Activated naive CD4-positive, alpha-beta T cell treated with anti-CD3 and anti-CD28 coated beads, Interleukin-2, amount 10 ng/mL, durations not matched to agents 7 days and 5 days (primary cell): ENCODE results near the gene TTC23.

Experiments used
- CTCF ChIA-PET: fragments of 350-600 bp; sonication (Branson Sonifier 250); formaldehyde crosslinking; loops from one replicate; lab custom pipeline; 2021; ENCODE audit warnings: antibody characterized with exemption; lab: Charles Lee
- DNase-seq: peaks from one replicate; pipeline ENCODE4 v3.0.0-alpha.2; 2020
- H3K27ac Mint-ChIP-seq: one replicate; pipeline ENCODE4 v1.8.0; 2021; ENCODE audit warnings: mild to moderate bottlenecking, moderate library complexity, mixed read lengths
- H3K27me3 Mint-ChIP-seq: one replicate; pipeline ENCODE4 v1.8.0; 2021; ENCODE audit warnings: mild to moderate bottlenecking, mixed read lengths
- H3K36me3 Mint-ChIP-seq: one replicate; pipeline ENCODE4 v1.8.0; 2021; ENCODE audit warnings: mixed read lengths
- H3K4me1 Mint-ChIP-seq: one replicate; pipeline ENCODE4 v1.8.0; 2021; ENCODE audit warnings: mixed read lengths
- H3K4me3 Mint-ChIP-seq: one replicate; pipeline ENCODE4 v1.8.0; 2021; ENCODE audit warnings: mild to moderate bottlenecking, moderate library complexity, mixed read lengths
- H3K9me3 Mint-ChIP-seq: one replicate; pipeline ENCODE4 v1.8.0; 2021; ENCODE audit warnings: mixed read lengths

The TTC23 gene

GRCh38 chr15:99126131-99126588, 123.2 kb downstream of the TTC23 start:
- Mint-ChIP-seq H3K27ac (no peak overlapping the region), H3K4me3 (no peak overlapping the region), H3K27me3 (peaks cover 9% of the 10 kb centered on the region), H3K9me3 (no peaks in the 10 kb centered on the region), H3K4me1 (no peaks in the 10 kb centered on the region), H3K36me3 (no peaks in the 10 kb centered on the region)
- CTCF ChIA-PET, result no interaction called here
- no peak for DNase-seq

- DNase-seq, result no peak
- Mint-ChIP-seq H3K27ac (no peak overlapping the region), H3K9me3 (no peaks in the 10 kb centered on the region), H3K4me1 (no peaks in the 10 kb centered on the region), H3K4me3 (no peak overlapping the region), H3K36me3 (no peaks in the 10 kb centered on the region), H3K27me3 (peaks cover 13% of the 10 kb centered on the region)
- CTCF ChIA-PET, result interaction anchor here (1.4 kb wide), 1 partner anchor 8 kb away, joined by 3 read pairs; no protein-coding TSS in a partner anchor
Observed at GRCh38 chr15:99125061-99125891, 124.1 kb downstream of the TTC23 start.

- CTCF ChIA-PET, result interaction anchor here (1.4 kb wide), 1 partner anchor 9 kb away, joined by 3 read pairs; no protein-coding TSS in a partner anchor
- H3K4me1 Mint-ChIP-seq, result no peaks in the 10 kb centered on the region
- H3K27me3 Mint-ChIP-seq, result peaks cover 13% of the 10 kb centered on the region
- no peak overlapping the region for H3K27ac Mint-ChIP-seq
- H3K9me3 Mint-ChIP-seq, result no peaks in the 10 kb centered on the region
- no peak for DNase-seq
- H3K4me3 Mint-ChIP-seq, result no peak overlapping the region
- no peaks in the 10 kb centered on the region for H3K36me3 Mint-ChIP-seq
Observed at GRCh38 chr15:99124641-99125040, 124.7 kb downstream of the TTC23 start.

GRCh38 chr15:99123713-99124451, 125.5 kb downstream of the TTC23 start:
- Mint-ChIP-seq H3K4me1 (no peaks in the 10 kb centered on the region), H3K4me3 (no peak overlapping the region), H3K27ac (no peak overlapping the region), H3K36me3 (no peaks in the 10 kb centered on the region), H3K27me3 (peaks cover 13% of the 10 kb centered on the region), H3K9me3 (no peaks in the 10 kb centered on the region)
- CTCF ChIA-PET, result interaction anchor here (1.4 kb wide), 1 partner anchor 10 kb away, joined by 3 read pairs; no protein-coding TSS in a partner anchor
- DNase-seq, result no peak

- H3K9me3 Mint-ChIP-seq, result no peaks in the 10 kb centered on the region
- H3K4me3 Mint-ChIP-seq, result no peak overlapping the region
- no peak for DNase-seq
- no peaks in the 10 kb centered on the region for H3K36me3 Mint-ChIP-seq
- CTCF ChIA-PET, result no interaction called here
- H3K27ac Mint-ChIP-seq, result no peak overlapping the region
- no peaks in the 10 kb centered on the region for H3K4me1 Mint-ChIP-seq
- peaks cover 13% of the 10 kb centered on the region for H3K27me3 Mint-ChIP-seq
Observed at GRCh38 chr15:99122831-99123712, 126.3 kb downstream of the TTC23 start.

GRCh38 chr15:99121691-99122410, 127.5 kb downstream of the TTC23 start:
- DNase-seq, result no peak
- Mint-ChIP-seq H3K4me1 (no peaks in the 10 kb centered on the region), H3K9me3 (no peaks in the 10 kb centered on the region), H3K4me3 (no peak overlapping the region), H3K27me3 (peaks cover 13% of the 10 kb centered on the region), H3K36me3 (no peaks in the 10 kb centered on the region), H3K27ac (no peak overlapping the region)
- CTCF ChIA-PET, result no interaction called here

- Mint-ChIP-seq H3K4me3 (no peak overlapping the region), H3K27ac (no peak overlapping the region), H3K27me3 (peaks cover 13% of the 10 kb centered on the region), H3K9me3 (no peaks in the 10 kb centered on the region), H3K36me3 (no peaks in the 10 kb centered on the region), H3K4me1 (no peaks in the 10 kb centered on the region)
- no peak for DNase-seq
- CTCF ChIA-PET, result no interaction called here
Observed at GRCh38 chr15:99121207-99121606, 128.2 kb downstream of the TTC23 start.

GRCh38 chr15:99120050-99120777, 129.2 kb downstream of the TTC23 start:
- no peak overlapping the region for H3K4me3 Mint-ChIP-seq
- CTCF ChIA-PET, result no interaction called here
- no peak overlapping the region for H3K27ac Mint-ChIP-seq
- no peak for DNase-seq
- no peaks in the 10 kb centered on the region for H3K9me3 Mint-ChIP-seq
- H3K4me1 Mint-ChIP-seq, result no peaks in the 10 kb centered on the region
- no peaks in the 10 kb centered on the region for H3K36me3 Mint-ChIP-seq
- H3K27me3 Mint-ChIP-seq, result peaks cover 13% of the 10 kb centered on the region

- no peaks in the 10 kb centered on the region for H3K36me3 Mint-ChIP-seq
- peaks cover 7% of the 10 kb centered on the region for H3K27me3 Mint-ChIP-seq
- H3K4me1 Mint-ChIP-seq, result no peaks in the 10 kb centered on the region
- no peak overlapping the region for H3K27ac Mint-ChIP-seq
- CTCF ChIA-PET, result interaction anchor here (0.7 to 1.4 kb wide), 2 partner anchors 14 to 20 kb away, joined by 3 read pairs; partner anchors contain the start of gene SYNM
- H3K9me3 Mint-ChIP-seq, result no peaks in the 10 kb centered on the region
- no peak for DNase-seq
- H3K4me3 Mint-ChIP-seq, result no peak overlapping the region
Observed at GRCh38 chr15:99118801-99119546, 130.4 kb downstream of the TTC23 start.

- DNase-seq, result no peak
- Mint-ChIP-seq H3K4me3 (no peak overlapping the region), H3K36me3 (no peaks in the 10 kb centered on the region), H3K27ac (no peak overlapping the region), H3K9me3 (no peaks in the 10 kb centered on the region), H3K4me1 (no peaks in the 10 kb centered on the region), H3K27me3 (peaks cover 7% of the 10 kb centered on the region)
- CTCF ChIA-PET, result interaction anchor here (1.4 to 1.6 kb wide), 2 partner anchors 13 to 17 kb away, joined by 3 to 6 read pairs; partner anchors contain the start of gene SYNM
Observed at GRCh38 chr15:99118258-99118632, 131.1 kb downstream of the TTC23 start.

GRCh38 chr15:99117563-99118257, 131.7 kb downstream of the TTC23 start:
- DNase-seq, result no peak
- Mint-ChIP-seq H3K4me1 (no peaks in the 10 kb centered on the region), H3K27ac (no peak overlapping the region), H3K36me3 (no peaks in the 10 kb centered on the region), H3K27me3 (peaks cover 7% of the 10 kb centered on the region), H3K4me3 (no peak overlapping the region), H3K9me3 (no peaks in the 10 kb centered on the region)
- CTCF ChIA-PET, result interaction anchor here (1.4 to 1.6 kb wide), 2 partner anchors 12 to 17 kb away, joined by 3 to 6 read pairs; partner anchors contain the start of gene SYNM

GRCh38 chr15:99117111-99117510, 132.3 kb downstream of the TTC23 start:
- H3K27ac Mint-ChIP-seq, result no peak overlapping the region
- DNase-seq, result no peak
- peaks cover 7% of the 10 kb centered on the region for H3K27me3 Mint-ChIP-seq
- no peaks in the 10 kb centered on the region for H3K4me1 Mint-ChIP-seq
- CTCF ChIA-PET, result interaction anchor here (1.6 kb wide), 1 partner anchor 16 kb away, joined by 6 read pairs; no protein-coding TSS in a partner anchor
- H3K36me3 Mint-ChIP-seq, result no peaks in the 10 kb centered on the region
- no peaks in the 10 kb centered on the region for H3K9me3 Mint-ChIP-seq
- no peak overlapping the region for H3K4me3 Mint-ChIP-seq
